ENCODE data around the gene GPR68.

GRCh38 chr14:91254461-91254860, 10.0 kb upstream of the GPR68 start:
- no peak for TF ChIP-seq SUZ12 (IDR thresholded peaks at IDR 0.05; ENCODE audit: extremely low read depth, insufficient read depth, insufficient read length)
- TF ChIP-seq YY1 (IDR thresholded peaks at IDR 0.05; ENCODE audit: insufficient read depth, insufficient read length) = no peak
